ENCODE results near the gene FNDC3B.

FNDC3B gene

DNA sequence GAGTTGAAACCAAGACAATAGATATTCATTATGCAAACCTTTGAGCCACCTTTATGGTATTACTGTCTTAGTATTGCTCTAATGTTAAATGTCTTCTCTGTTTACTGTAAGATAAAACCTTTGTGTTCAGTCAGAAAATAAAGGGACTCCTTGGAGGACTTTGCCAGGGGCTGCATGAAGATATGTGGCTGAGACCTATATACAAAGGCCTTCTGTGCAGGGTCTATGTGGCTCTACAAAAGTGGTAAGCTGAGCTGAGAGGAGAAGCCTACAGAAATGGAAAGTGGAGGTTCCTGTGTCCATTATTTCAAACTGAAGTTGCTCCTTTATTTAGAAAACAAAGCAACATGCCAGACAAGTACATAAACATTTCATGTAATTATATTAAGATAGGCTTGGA, 131.5 kb downstream of the FNDC3B start:
- no peak for DNase-seq (ENCODE audit: low spot score)

DNA sequence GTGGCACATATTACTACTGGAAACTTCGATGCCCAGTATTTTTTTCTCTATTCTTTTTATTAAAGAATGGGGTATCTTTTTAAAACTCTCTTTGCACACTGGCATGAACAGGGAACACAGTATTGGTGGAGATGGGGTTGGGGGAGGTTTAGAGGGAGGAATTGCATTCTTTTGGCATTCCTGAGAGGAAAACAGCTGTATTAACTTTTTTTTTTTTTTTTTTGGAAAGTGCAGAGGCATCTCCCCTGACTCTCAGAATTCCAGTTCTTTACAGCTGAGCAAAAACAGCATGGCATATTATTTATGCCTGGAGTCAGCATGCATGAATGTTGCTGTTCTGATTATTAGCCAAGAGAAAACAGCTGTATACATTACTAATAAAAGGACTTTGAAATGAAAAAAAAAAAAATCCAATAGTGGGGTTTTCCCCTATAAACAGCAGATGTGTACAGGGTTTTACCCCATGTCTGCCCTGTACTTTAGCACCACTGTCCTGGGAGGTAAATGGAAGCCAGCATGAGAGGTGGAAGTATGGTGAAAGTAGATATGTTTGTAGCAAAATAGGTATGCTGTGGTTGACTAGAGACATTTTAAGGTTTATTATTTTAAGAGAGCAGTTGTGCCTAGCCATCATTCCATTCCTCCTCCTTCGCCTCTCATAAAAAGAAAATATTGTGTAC, 132.2 kb downstream of the FNDC3B start:
- DNase-seq (ENCODE audit: low spot score) = no peak

DNA sequence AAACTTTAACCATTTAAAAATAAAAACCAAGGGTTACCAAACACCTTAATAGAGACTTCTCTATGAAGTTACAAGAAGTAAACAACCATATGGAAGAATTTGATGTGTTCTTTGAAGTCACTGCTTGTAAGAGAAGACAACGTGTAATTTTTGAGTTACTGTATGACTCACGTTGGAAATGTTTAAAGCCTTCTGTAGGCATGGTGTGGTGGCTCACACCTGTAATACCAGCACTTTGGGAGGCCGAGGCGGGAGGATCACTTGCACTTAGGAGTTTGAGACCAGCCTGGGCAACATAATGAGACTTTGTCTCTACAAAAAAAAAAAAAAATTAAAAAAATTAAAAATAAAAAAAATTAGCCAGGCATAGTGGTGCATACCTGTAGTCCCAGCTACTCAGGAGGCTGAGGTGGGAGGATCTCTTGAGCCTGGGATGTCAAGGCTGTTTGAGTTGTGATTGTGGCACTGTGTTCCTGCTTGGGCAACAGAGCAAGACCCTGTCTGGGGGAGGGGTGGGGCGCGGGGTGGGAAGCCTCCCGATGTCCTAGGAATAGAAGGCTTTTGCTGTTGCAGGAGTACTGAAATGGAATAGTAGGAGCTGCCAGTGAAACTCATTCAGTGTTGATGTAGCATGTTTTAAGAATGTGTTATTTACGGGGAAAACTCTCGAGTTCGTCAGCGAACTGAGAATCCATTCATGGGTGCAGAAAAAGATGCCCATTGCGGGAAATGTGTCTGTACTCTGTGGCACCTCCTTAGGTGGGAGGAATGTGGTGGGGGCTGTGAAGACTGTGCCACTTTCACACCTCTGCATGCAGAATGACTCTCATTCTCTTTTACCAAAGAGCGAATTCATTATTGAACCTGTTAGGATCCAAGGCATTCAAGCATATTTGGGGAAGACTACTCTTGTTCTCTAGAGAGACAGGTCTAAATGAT, 134.2 kb downstream of the FNDC3B start:
- DNase-seq (ENCODE audit: low spot score) = no peak

DNA sequence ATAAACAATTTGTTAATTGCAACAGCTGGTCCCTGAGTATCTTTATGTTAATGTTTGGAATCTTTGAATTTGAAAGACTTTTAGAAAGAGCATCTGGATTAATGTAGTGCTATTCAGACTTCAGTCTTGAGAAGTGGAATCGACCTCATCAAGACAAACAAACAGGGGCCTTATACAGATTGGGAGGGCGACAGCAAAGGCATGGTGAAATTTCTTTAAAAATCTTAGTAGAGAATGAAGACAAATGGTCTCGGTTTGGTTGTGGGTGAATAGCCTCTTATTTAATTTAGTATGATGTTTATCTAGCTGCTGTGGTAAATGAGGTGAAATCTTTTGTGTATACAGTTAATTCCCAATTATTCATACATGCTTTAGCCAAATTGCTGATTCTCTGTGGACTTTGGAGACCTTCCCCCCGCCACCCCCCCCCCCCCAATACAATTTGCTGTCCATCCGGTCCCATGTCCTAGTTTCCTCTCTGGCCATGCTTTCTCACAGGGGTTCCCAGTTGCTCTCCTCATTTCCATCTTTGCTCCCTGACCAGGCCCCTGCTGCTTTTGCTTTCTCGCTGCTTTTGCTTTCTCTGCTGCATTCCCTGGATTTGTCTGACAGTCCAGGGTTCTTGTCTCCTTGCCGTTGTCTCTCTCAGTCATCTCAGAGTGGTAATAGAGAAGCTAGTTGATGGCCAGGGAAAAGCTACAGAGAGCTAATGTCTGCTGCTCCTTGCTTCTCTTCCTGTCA, 135.3 kb downstream of the FNDC3B start:
- DNase-seq (ENCODE audit: low spot score) = no peak

DNA sequence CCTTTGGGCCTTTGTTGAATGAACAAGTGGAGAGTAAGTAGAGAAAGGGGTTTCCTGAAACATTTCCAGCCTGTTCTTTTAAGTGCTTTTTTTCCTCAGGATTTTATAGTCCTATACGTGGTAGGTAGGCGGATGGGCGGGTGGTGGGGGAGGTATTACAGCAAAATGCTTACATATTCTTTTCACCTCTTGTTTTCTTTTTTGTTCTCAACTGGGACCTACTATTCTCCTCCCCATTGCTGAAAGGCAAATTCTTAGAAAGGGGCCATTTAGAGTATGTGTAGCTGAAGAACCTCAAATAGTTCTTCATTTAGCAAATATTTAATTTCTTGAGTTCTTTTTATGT, 135.8 kb downstream of the FNDC3B start:
- DNase-seq (ENCODE audit: low spot score) = no peak

DNA sequence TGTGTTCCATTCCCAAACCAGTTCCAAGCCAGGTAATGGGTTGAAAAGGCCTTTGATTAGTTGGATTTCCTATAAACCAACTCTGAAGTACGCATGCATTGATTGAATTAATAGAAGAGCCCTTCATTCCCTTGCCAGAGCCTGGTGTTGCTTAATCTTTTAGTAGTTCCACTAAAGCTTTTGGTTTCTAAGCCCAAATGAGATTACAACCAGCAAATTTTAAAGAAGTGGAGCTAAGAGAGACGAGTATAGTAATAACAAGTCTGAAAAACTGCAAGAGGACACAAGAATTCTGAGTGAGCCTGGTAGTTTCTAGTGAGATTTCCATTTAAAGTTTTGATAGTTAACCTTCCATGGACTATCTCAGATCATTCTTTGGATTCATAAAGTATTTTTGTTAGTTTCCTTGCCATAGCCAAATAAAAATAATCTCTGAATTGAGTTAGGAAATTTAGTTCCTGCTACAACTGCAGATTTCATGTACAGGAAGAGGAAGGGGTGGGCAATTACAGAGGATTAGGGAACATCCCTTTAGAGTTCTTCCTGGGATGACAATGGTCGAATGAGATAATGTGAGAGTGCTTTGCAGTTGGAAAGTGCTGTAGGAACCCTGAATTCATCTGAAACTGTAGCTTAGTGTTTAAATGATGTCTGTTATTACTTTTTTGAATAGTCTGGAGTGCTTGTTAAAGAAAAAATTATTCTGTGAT, 136.8 kb downstream of the FNDC3B start:
- DNase-seq (ENCODE audit: low spot score) = no peak

DNA sequence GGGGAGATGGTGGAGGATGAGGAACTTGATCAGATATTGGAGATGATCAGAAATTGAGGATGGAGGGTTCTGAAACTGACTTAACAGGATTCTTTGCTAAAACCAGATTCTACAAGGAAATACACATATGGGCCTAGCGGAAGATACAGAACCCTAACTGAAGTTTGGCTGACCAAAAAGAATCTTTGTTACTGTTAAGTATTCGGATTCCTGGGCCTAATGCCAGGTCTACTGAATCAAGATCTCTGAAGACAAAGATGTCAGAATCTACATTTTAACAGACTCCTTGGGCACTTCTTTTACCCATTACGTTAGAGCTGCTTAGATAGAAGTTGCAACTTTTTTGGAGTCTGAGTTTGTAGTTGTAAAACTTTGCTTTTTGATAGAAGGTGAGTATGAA, 137.7 kb downstream of the FNDC3B start:
- no peak for DNase-seq (ENCODE audit: low spot score)

DNA sequence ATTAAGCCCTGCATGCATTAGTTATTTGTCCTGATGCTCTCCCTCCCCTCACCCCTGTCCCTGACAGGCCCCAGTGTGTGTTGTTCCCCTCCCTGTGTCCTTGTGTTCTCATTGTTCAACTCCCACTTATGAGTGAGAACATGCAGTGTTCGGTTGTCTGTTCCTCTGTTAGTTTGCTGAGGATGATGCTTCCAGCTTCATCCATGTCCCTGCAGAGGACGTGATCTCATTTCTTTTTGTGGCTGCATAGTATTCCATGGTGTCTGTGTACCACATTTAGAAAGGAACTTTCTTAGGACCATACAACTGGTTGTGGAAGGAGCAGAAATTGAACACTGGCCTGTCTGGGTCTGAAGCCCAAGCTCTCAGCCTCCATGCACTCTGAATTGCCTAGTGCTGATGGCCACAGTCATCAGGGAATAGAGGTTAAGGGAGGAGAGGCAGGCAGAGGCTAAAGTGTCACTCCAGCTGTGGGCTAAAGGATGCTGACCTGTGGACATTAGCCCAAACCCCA, 138.5 kb downstream of the FNDC3B start:
- no peak for DNase-seq (ENCODE audit: low spot score)

DNA sequence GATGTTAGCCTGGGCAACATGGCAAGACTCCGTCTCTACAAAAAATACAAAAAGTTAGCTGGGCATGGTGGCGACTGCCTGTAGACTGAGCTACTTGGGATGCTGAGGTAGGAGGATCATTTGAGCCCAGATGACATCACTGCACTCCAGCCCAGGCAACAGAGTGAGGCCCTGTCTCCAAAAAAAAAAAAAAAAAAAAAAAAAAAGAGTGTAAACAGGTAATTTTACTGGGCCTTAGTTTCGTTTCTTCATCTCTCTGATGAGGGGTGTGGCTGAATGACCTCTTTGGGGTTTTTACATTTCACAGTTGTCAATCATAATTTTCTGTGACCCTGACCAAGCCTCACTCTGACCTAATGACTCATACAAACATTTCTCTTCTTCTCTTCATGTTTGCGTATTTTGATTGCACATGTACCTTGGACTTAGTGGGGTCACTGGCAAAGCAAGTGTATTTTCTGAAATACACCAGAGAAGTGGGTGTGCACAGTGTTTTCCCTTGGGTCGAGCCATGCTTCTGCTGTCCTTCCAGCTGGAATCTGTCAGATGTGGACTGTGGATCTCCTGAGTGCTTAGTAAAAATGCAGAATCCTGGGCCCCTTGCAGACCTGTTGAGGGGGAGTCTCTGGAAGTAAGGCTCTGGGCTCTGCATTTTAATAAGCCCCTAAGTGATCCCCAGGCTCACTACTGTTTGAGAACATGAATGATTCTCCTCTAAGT, 140.5 kb downstream of the FNDC3B start:
- DNase-seq (ENCODE audit: low spot score) = no peak

DNA sequence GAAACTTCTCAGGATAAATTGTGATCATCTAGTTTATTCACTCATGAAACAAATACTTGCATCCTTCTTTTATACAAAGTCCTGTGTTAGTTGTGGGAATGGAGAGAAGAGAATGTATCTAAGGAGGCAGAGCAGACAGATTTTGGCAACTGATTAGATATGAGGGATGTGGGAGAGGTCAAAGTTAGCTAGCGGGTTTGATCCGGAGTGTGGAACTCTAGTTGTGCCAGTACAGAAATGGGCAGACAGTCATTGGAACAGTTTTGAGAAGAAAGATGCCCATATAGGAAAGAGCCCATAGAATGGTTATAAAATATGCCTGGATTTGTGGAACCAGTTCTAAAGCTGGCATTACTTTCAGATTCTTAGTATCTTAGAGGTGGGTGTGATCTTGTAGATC, 141.1 kb downstream of the FNDC3B start:
- no peak for DNase-seq (ENCODE audit: low spot score)

DNA sequence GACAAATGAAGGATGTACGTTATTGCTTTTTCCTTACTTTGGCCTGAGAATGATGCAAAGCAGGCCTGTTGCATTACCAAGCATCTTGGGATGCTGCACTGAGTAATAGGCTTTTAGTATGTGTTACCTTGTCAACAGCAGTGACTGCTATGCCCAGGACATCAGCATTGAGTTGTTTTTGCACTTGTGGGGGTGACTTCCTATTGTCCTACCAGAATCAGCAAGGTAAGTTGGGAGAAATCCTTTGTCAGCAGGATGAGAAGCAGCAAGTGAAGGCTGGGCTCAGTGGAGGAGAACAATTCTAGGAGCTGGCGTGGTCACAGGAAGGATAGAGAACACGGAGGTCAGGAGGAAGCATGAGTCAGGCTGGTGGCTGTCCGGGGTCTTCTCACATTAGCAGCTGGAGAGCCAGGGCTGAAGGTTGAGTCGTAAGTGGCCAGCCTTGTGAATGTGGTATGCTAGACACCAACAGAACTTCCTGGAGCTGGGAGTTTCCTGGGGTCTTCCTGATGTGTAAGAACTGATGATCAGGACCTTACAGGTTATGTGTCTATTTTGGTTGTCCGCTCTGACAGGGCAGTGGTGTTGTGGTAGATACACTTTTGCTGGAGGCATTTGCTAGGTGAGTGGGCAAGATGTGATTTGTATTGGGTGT, 142.7 kb downstream of the FNDC3B start:
- no peak for DNase-seq (ENCODE audit: low spot score)

DNA sequence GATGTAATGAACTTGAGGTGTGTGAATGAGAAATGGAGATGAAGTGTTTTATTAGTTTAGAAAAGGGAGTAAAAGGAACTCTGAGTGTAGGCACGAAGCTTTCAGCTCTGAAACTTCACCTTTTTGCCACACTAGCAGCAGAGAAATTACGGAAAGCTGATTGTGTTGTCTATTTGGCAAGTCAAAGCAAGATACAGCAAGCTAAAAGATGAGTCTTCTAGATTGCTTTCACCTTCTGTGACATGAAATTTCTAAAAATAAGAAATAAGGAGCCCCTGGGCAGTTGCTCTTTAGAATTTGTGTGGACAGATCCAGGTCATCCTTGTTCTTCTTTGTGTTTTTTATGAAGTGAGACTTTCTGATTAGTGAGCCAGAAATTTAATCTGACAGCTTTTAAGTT, 143.4 kb downstream of the FNDC3B start:
- DNase-seq (ENCODE audit: low spot score) = no peak

DNA sequence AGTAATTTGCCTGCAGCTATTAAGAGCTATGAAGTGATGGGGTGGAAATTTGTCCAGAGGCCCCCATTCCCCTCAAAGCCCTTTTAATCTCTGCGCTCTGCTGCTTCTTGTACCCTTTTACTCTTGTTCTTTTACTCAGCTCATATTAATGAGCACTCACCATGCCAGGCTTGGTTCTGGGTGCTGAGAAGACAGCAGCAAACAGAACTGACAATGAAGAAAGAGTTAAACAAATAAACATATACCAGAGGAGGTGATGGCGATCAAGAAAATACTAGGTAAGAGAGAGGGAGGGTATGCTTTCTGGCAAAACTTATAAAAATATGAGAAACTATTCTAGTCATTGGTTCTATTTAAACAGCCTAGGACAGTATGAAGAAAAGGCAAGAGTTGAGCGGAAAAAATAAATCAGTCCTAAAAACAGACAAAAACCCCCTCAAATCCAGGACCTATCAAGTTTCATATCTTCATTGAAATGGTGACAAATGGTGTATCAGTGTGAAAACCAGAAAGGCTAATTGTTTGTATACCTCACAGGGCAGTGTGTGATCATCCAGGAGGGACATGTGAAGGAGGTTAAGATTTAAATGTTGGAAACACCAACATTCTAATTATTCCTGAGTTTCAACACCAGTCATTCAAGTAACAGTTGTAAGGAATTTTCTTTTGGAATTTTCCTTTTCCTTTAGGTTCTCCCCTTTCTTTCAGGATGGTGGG, 144.9 kb downstream of the FNDC3B start:
- DNase-seq (ENCODE audit: low spot score) = no peak

DNA sequence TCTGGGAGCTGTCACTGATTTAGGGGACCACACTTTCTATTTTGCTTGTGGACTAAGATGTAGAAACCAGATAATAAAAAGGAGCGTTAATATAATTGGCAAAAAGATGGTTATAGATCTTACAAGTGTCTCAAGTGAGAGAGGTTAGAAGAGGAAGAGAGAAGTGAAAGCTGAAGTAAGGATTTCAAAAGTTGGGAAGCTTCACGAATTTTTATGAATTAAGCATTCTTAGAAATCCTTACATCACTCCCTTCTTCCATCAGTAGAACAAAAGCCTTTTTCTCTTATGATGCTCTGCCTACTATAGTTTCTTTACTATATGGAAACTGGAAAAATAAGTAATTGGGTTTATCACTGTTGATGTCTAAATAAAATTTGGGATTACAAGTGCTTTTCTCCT, 146.5 kb downstream of the FNDC3B start:
- no peak for DNase-seq (ENCODE audit: low spot score)

DNA sequence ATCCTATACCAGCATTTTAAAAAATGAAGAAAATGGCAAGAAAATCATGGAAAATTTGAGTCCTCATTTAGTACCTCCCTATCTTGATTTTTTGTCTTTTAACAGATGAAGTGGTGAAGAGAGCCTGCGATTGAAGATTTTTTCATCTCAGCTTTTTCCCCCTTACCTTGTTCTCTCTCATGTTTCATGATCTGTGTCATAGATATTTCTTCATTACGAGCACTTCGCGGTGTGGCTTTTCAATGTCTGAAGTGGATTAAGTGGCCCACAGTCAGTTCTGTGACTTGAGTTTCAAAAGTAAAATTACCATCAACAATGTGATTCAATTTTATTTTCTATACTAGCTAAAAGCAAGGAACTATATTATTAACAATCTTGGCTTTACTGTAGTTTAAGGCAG, 147.2 kb downstream of the FNDC3B start:
- DNase-seq (ENCODE audit: low spot score) = no peak

DNA sequence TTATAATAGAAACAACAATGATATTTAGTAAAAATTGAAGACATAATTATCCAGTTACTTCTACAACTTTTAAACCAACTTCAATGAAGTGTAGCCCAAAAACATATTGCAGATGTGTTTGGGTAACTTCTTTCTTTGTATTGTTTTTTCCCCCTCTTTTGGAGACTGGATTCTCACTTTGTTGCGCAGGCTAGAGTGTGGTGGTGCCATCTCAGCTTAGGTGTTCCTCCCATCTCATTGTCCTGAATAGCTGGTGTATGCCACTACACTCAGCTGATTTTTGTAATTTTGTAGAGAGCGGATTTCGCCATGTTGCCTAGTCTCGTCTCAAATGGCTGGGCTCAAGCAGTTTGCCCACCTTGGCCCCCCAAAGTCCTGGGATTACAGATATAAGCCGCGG, 148.1 kb downstream of the FNDC3B start:
- no peak for DNase-seq (ENCODE audit: low spot score)

DNA sequence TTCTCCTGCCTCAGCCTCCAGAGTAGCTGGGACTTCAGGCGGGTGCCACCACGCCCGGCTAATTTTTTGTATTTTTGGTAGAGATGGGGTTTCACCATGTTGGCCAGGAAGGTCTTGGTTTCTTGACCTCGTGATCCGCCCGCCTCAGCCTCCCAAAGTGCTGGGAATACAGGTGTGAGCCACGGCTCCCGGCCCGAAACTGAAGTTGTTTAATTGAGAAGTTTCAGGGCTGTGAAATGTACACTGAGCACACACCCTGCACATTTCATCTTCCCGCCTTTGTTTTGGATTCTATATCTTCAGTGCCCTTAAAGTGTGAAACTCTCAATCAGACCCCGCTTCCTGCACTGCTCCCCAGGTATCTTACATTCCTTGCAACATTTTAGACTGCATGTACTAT, 149.1 kb downstream of the FNDC3B start:
- DNase-seq (ENCODE audit: low spot score) = no peak

DNA sequence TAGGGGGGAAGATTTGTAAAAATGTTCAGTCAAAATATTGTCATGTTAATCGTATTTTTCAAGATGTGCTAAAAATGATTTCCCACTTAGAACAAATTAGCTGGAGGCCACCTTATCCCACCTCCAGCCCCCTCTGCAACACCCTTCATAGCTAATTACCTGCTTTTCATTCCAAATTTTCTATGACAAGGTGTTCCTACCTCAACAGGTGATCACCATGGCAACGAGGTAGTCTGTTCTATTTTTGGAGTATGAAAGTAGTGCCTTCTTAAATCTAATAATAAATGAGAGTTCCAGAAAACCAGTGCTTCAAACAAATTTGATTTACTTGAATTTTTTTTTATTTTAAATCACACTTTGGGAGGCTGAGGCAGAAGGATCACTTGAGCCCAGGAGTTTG, 149.8 kb downstream of the FNDC3B start:
- DNase-seq (ENCODE audit: low spot score) = no peak

DNA sequence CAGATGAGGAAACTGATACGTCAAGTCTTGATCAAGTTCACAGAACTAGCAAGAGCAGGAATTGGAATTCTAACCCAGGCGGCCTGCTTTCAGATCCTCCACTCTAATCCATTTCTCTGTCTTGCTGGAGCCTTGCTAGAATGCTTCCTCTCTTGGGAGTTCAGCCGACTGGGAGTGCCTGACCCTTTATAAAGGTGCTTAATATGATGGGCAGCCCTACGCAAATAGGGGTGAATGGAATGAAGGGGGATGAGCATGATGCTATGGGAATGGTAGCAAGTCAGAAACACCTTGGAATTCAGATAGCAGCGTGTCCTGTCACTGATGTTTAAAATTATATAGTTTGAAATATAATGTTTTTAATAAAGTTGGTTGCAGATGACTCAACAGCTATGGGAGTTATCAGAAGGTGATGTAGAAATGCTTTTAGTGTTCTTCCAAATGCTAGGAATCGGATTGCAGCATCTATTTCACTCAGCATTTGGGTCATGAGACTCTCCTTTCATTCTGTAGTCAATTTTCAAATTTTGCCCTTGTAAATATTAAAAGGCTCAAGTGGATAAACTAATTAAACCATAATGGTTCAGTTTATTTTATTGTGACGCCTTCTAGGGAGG, 150.7 kb downstream of the FNDC3B start:
- no peak for DNase-seq (ENCODE audit: low spot score)

DNA sequence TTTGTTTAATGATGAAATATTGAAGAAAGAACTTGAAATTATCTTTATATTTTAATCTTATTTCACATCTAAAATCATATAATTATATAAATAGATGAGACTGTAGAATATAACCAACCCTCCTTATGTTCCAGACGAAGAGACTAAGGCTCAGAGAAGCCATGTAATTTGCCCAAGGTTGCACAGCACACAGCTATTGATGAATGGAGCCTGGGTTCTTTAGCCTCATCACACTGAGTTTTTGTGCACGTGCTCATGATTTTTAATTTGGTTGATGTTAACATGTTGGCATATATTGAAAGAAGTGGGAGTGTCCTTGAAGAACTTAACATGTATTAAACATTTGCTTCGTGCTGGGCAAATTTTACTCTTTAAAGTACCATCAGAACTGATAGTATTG, 151.6 kb downstream of the FNDC3B start:
- no peak for DNase-seq (ENCODE audit: low spot score)

Data from hematopoietic multipotent progenitor cell treated with erythropoietin and hydrocortisone succinate and interleukin-3 and kit ligand, for 15 days (in vitro differentiated cells).